A375 (cell line): ENCODE measurements around the gene APEX1. TPM values are rescaled to one million over a fixed set of nuclear protein-coding genes. Genes with fewer than 3 reads are reported as not detected.

ENCODE experiments used
- small RNA-seq: library from RNA; depleted of rRNA; stranded (forward); fragments of <200 nt; gene quantifications from one replicate; pipeline ENCODE3, GENCODE V24; 2014
- total RNA-seq: library from RNA; depleted of rRNA; stranded (reverse); fragments of >200 nt; shearing (Covaris generic); gene quantifications from 2 replicates; pipeline ENCODE4 v1.2.3, GENCODE V29; 2014; rRNA removed

Gene APEX1
- 86.7 and 96.2 TPM in 2 replicates for total RNA-seq

GRCh38 chr14:20454516-20455354 is at the start of gene APEX1, which contains the start of gene OSGEP:
TSS of gene APEX1 (plus strand) at chr14:20455226. CDS start at chr14:20455646, 420 bp downstream.
TSS of gene OSGEP (minus strand) at chr14:20454812. CDS start at chr14:20454683, 129 bp downstream.

GRCh38 chr14:20412876-20413743 is 41.9 kb upstream of the APEX1 start, which contains the start of gene TEP1:
TSS of gene TEP1 (minus strand) at chr14:20413501. CDS start at chr14:20408439, 5,062 bp downstream.

GRCh38 chr14:20435582-20436362 is 19.3 kb upstream of the APEX1 start, which contains the start of gene KLHL33:
TSS of gene KLHL33 (minus strand) at chr14:20436166. CDS start at chr14:20435811, 355 bp downstream.

GRCh38 chr14:20461225-20462141 is 6.5 kb downstream of the APEX1 start, which contains the start of gene PIP4P1:
TSS of gene PIP4P1 (minus strand) at chr14:20461434. CDS start at chr14:20461325, 109 bp downstream.

GRCh38 chr14:20469242-20469889 is 14.3 kb downstream of the APEX1 start, which contains the start of gene PNP:
TSS of gene PNP (plus strand) at chr14:20469406. CDS start at chr14:20469525, 119 bp downstream.

Small RNA genes lying within 50 kb of the gene (small RNA-seq; reads per million reads assigned to genes)
- 2.4 reads per million, percentile 76 among the genes with 10 or more reads in this experiment for gene RNA5SP382

Other genes with a start within 250 kb of the APEX1 start
- not detected in 2 replicates for gene OR11H6, start 231.5 kb upstream of the APEX1 start, total RNA-seq
- gene OR11H7, start 226.2 kb upstream of the APEX1 start, total RNA-seq = not detected in 2 replicates
- gene OR11H4, start 215.9 kb upstream of the APEX1 start, total RNA-seq = not detected in 2 replicates
- 12.7 and 17.9 TPM in 2 replicates for gene TTC5, start 149.3 kb upstream of the APEX1 start, total RNA-seq
- 54.5 and 54.8 TPM in 2 replicates for gene CCNB1IP1, start 121.9 kb upstream of the APEX1 start, total RNA-seq
- 19.1 and 23.5 TPM in 2 replicates for gene PARP2, start 111.6 kb upstream of the APEX1 start, total RNA-seq
- 7.1 and 8.3 TPM in 2 replicates for gene TEP1, start 41.7 kb upstream of the APEX1 start, total RNA-seq
- 0.05 TPM in 1 of 2 replicates, not detected in the other for gene KLHL33, start 19.1 kb upstream of the APEX1 start, total RNA-seq
- 16.4 and 19.1 TPM in 2 replicates for gene OSGEP, start 414 bp upstream of the APEX1 start, total RNA-seq
- gene PIP4P1, start 6.2 kb downstream of the APEX1 start, total RNA-seq = 13.1 and 14.8 TPM in 2 replicates
- 59.5 and 62.4 TPM in 2 replicates for gene PNP, start 14.2 kb downstream of the APEX1 start, total RNA-seq
- gene RNASE10, start 50.3 kb downstream of the APEX1 start, total RNA-seq = not detected in 2 replicates
- not detected in 2 replicates for gene RNASE9, start 105.8 kb downstream of the APEX1 start, total RNA-seq
- gene RNASE11, start 132.8 kb downstream of the APEX1 start, total RNA-seq = 0.11 TPM in 1 of 2 replicates, not detected in the other
- gene RNASE12, start 136.2 kb downstream of the APEX1 start, total RNA-seq = not detected in 2 replicates
- not detected in 2 replicates for gene OR6S1, start 186.5 kb downstream of the APEX1 start, total RNA-seq
- 0.61 and 0.94 TPM in 2 replicates for gene RNASE4, start 229.3 kb downstream of the APEX1 start, total RNA-seq
- gene ANG, start 233.5 kb downstream of the APEX1 start, total RNA-seq = 0.72 and 1.1 TPM in 2 replicates